Measurements from ENCODE around the gene IL9R.
A peak's percentile ranks its signal among the peaks of the same experiment; 100 is the strongest.
"Not testable (repeated sequence)": the region's sequence is repeated elsewhere in the genome, so short reads cannot be mapped to it uniquely, and the experiment has no call there.

The IL9R gene

GRCh38 chrX:155971658-155972057, 25.8 kb upstream of the IL9R start:
- CTCF ChIA-PET; H3K4me1 ChIP-seq (ENCODE audit: control insufficient read depth, insufficient read depth, low read length); H3K36me3 ChIP-seq (ENCODE audit: control insufficient read depth in 2 of 2, insufficient read depth in 1 of 2, low read length in 2 of 2); H3K27ac ChIP-seq (ENCODE audit: extremely low read depth, low read depth, low read length); POLR2A ChIA-PET; H3K9me3 ChIP-seq (ENCODE audit: control insufficient read depth, insufficient read depth, low read depth, low read length); H3K4me3 ChIP-seq (ENCODE audit: low read depth, low read length): not testable (repeated sequence)

- H3K9me3 ChIP-seq (ENCODE audit: control insufficient read depth, insufficient read depth, low read depth, low read length); CTCF ChIA-PET; POLR2A ChIA-PET: not testable (repeated sequence)
These were observed 25.3 kb upstream of the IL9R start for GRCh38 chrX:155972241-155972640.

GRCh38 chrX:155983326-155983725, 14.2 kb upstream of the IL9R start:
- TF ChIP-seq ZNF302 (tag by site-specific recombination; IDR thresholded peaks at IDR 0.05; ENCODE audit: low read depth) (no peak), ZNF585B (tag by site-specific recombination; IDR thresholded peaks at IDR 0.05) (peak; percentile 93)
- no peak overlapping the region for H3K27ac ChIP-seq (ENCODE audit: extremely low read depth, low read depth, low read length)
- no peaks in the 10 kb centered on the region for H3K9me3 ChIP-seq (ENCODE audit: control insufficient read depth, insufficient read depth, low read depth, low read length)
- ChIA-PET CTCF (no interaction called here), POLR2A (no interaction called here)
- no peaks in the 10 kb centered on the region for H3K36me3 ChIP-seq (ENCODE audit: control insufficient read depth in 2 of 2, insufficient read depth in 1 of 2, low read length in 2 of 2)
- H3K4me3 ChIP-seq (ENCODE audit: low read depth, low read length): no peak overlapping the region
- no peaks in the 10 kb centered on the region for H3K4me1 ChIP-seq (ENCODE audit: control insufficient read depth, insufficient read depth, low read length)

More at GRCh38 chrX:155972241-155972640, 25.3 kb upstream of the IL9R start:
- H3K36me3 ChIP-seq (ENCODE audit: control insufficient read depth in 2 of 2, insufficient read depth in 1 of 2, low read length in 2 of 2); H3K4me1 ChIP-seq (ENCODE audit: control insufficient read depth, insufficient read depth, low read length); H3K27ac ChIP-seq (ENCODE audit: extremely low read depth, low read depth, low read length); H3K4me3 ChIP-seq (ENCODE audit: low read depth, low read length): not testable (repeated sequence)

GRCh38 chrX:155985208-155985607, 12.3 kb upstream of the IL9R start:
- no peaks in the 10 kb centered on the region for H3K9me3 ChIP-seq (ENCODE audit: control insufficient read depth, insufficient read depth, low read depth, low read length)
- no peaks in the 10 kb centered on the region for H3K4me1 ChIP-seq (ENCODE audit: control insufficient read depth, insufficient read depth, low read length)
- TF ChIP-seq ZNF777 (tag by site-specific recombination; IDR thresholded peaks at IDR 0.05; ENCODE audit: borderline replicate concordance) (no peak), OSR2 (tag by site-specific recombination; IDR thresholded peaks at IDR 0.05) (no peak), MYNN (tag by site-specific recombination; IDR thresholded peaks at IDR 0.05; ENCODE audit: borderline replicate concordance) (no peak), ZEB2 (tag by site-specific recombination; IDR thresholded peaks at IDR 0.05) (no peak), ZNF391 (tag by site-specific recombination; IDR thresholded peaks at IDR 0.05; ENCODE audit: borderline replicate concordance, low read depth) (no peak), ZNF785 (tag by site-specific recombination; IDR thresholded peaks at IDR 0.05) (no peak), ZNF202 (tag by site-specific recombination; IDR thresholded peaks at IDR 0.05; ENCODE audit: borderline replicate concordance) (no peak), ZNF174 (tag by site-specific recombination; IDR thresholded peaks at IDR 0.05) (no peak), EGR2 (tag by site-specific recombination; IDR thresholded peaks at IDR 0.05; ENCODE audit: low read depth) (no peak)
- H3K4me3 ChIP-seq (ENCODE audit: low read depth, low read length): no peak overlapping the region
- POLR2A ChIA-PET: no interaction called here
- no peak overlapping the region for H3K27ac ChIP-seq (ENCODE audit: extremely low read depth, low read depth, low read length)
- no peaks in the 10 kb centered on the region for H3K36me3 ChIP-seq (ENCODE audit: control insufficient read depth in 2 of 2, insufficient read depth in 1 of 2, low read length in 2 of 2)
- CTCF ChIA-PET: no interaction called here

GRCh38 chrX:155986995-155987394, 10.5 kb upstream of the IL9R start:
- peak; percentile 76 for TF ChIP-seq ZNF394 (tag by site-specific recombination; IDR thresholded peaks at IDR 0.05; ENCODE audit: borderline replicate concordance)
- H3K27ac ChIP-seq (ENCODE audit: extremely low read depth, low read depth, low read length); H3K4me3 ChIP-seq (ENCODE audit: low read depth, low read length); POLR2A ChIA-PET; H3K36me3 ChIP-seq (ENCODE audit: control insufficient read depth in 2 of 2, insufficient read depth in 1 of 2, low read length in 2 of 2); CTCF ChIA-PET; H3K9me3 ChIP-seq (ENCODE audit: control insufficient read depth, insufficient read depth, low read depth, low read length); H3K4me1 ChIP-seq (ENCODE audit: control insufficient read depth, insufficient read depth, low read length): not testable (repeated sequence)

GRCh38 chrX:155988859-155989258, 8.6 kb upstream of the IL9R start:
- CTCF ChIA-PET: no interaction called here
- no peaks in the 10 kb centered on the region for H3K9me3 ChIP-seq (ENCODE audit: control insufficient read depth, insufficient read depth, low read depth, low read length)
- POLR2A ChIA-PET: no interaction called here
- H3K36me3 ChIP-seq (ENCODE audit: control insufficient read depth in 2 of 2, insufficient read depth in 1 of 2, low read length in 2 of 2): no peaks in the 10 kb centered on the region
- H3K4me1 ChIP-seq (ENCODE audit: control insufficient read depth, insufficient read depth, low read length): no peaks in the 10 kb centered on the region
- H3K27ac ChIP-seq (ENCODE audit: extremely low read depth, low read depth, low read length): no peak overlapping the region
- no peak overlapping the region for H3K4me3 ChIP-seq (ENCODE audit: low read depth, low read length)
- TF ChIP-seq ZBTB44 (tag by site-specific recombination; IDR thresholded peaks at IDR 0.05) (no peak), ZNF707 (tag by site-specific recombination; IDR thresholded peaks at IDR 0.05) (no peak), ZNF521 (tag by site-specific recombination; IDR thresholded peaks at IDR 0.05) (no peak), ZNF148 (tag by site-specific recombination; IDR thresholded peaks at IDR 0.05; ENCODE audit: borderline replicate concordance) (no peak), SETDB1 (IDR thresholded peaks at IDR 0.05; ENCODE audit: insufficient read length, low read length) (no peak), ZXDB (tag by site-specific recombination; IDR thresholded peaks at IDR 0.05) (no peak)
